Measurements from ENCODE around the gene TRAM1L1.

TRAM1L1 gene

DNA sequence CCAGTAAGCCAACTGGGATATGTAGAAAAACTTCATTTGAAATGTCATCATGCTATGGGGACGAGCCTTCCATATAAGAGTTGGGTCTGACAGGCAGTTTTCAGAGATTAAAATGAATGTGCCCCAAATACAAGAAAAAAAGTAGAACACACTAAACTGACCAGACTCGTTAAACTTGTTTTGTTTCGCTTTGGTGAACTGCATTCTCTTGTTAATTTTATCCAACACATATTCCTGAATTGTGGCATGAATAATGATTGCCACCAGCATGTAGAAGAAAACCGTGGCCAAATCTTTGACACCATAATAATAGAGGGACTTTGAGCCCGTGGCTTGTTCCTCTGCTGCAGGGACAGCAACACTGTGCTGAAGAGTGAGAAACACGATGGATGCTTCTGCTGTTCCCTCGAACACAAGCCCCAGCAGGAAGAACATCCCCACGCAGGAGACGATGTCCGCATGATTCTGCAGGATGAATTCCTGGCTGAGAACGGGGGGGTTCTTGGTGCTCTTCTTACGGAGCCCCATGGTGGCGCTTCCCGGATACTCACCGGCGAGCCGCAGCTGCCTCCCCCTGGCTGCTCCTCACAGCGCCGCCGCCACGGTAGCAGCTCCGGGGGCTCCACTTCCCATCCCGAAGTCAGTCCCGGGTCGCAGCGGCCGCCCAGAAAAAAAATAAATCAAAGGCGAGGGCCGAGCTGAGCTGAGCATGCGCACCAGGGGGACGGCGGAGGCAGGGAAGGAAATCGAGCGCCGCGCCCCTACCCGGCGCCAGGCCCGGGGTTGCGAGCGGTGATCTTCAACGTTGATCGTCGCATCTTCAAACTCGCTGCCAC is at the start of gene TRAM1L1:
Gene TRAM1L1, minus strand, starts transcription at position 711 of the 836 bp plus-strand sequence. Its CDS starts 183 bp downstream, at position 528.
- peaks cover 1 to 4% of the 10 kb centered on the region in 2 donors for H3K9me3 Mint-ChIP-seq
- H3K27ac Mint-ChIP-seq, result no peak within 1 kb of the TSS
- no peaks in the 10 kb centered on the region for H3K36me3 Mint-ChIP-seq
- H3K4me1 Mint-ChIP-seq, result no peaks in the 10 kb centered on the region
- H3K4me3 Mint-ChIP-seq, result peak within 1 kb of the TSS; percentile 39 to 50
- no peak for DNase-seq
- peaks cover 0 to 8% of the 10 kb centered on the region in 2 donors for H3K27me3 Mint-ChIP-seq
- ATAC-seq (replicated peaks), result no peak

DNA sequence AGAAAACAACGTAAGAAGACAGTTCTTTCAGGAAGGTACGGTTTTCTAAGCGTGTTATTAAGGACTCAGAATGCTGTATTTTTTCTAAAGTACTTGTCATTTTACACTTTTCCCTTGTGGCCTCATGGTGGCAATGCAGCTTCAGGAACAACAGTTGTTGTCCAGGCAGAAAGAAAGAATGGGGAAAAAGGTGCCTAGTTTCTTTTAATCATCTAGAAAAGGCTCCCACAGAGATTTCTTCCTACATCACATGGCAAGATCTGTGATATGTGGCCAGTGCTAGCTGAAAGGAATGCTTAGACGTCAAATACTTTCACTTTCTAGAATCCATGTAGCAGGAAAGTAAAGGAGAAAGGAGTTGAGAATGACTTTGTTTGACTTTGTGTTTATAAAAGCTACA is 49.0 kb upstream of the TRAM1L1 start:
- ATAC-seq (replicated peaks) (no peak), DNase-seq (no peak)
- no peaks in the 10 kb centered on the region for H3K36me3 Mint-ChIP-seq
- no peaks in the 10 kb centered on the region for H3K4me1 Mint-ChIP-seq
- H3K27ac Mint-ChIP-seq, result no peak overlapping the region
- no peaks in the 10 kb centered on the region for H3K27me3 Mint-ChIP-seq
- H3K4me3 Mint-ChIP-seq, result no peak overlapping the region
- peaks cover 7 to 14% of the 10 kb centered on the region in 2 donors for H3K9me3 Mint-ChIP-seq

DNA sequence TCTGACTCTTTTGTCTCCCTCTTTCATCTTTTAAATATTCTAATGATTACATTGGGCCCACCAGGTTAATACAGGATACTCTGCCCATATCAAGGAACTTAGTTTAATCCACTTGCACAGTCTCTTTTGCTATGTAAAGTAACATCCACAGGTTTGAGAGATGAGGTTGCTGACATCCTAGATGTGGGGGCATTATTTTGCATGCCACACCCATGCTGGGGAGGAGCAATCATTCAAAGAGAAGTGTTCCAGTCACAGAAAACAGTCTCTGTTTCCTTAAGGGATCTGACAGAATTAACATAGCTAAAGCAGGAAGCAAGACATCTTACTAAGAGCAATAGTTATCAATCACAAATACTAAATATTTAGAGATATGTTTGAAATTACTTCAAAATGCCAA is 11.5 kb upstream of the TRAM1L1 start:
- H3K27me3 Mint-ChIP-seq, result no peaks in the 10 kb centered on the region
- ATAC-seq (replicated peaks) (no peak), DNase-seq (no peak)

GRCh38 chr4:117096462-117096861 is 11.1 kb upstream of the TRAM1L1 start:
- H3K9me3 Mint-ChIP-seq, result no peaks in the 10 kb centered on the region
- H3K4me1 Mint-ChIP-seq, result no peaks in the 10 kb centered on the region
- no peak overlapping the region for H3K4me3 Mint-ChIP-seq
- H3K27ac Mint-ChIP-seq, result no peak overlapping the region
- ATAC-seq (replicated peaks), result no peak
- no peaks in the 10 kb centered on the region for H3K36me3 Mint-ChIP-seq
- no peaks in the 10 kb centered on the region for H3K27me3 Mint-ChIP-seq
- no peak for DNase-seq

More for the DNA sequence above, 11.5 kb upstream of the TRAM1L1 start:
- Mint-ChIP-seq H3K9me3 (no peaks in the 10 kb centered on the region), H3K4me3 (no peak overlapping the region), H3K4me1 (no peaks in the 10 kb centered on the region), H3K36me3 (no peaks in the 10 kb centered on the region), H3K27ac (no peak overlapping the region)

GRCh38 chr4:117093571-117093970 is 8.2 kb upstream of the TRAM1L1 start:
- no peaks in the 10 kb centered on the region for H3K9me3 Mint-ChIP-seq
- no peak overlapping the region for H3K27ac Mint-ChIP-seq
- H3K27me3 Mint-ChIP-seq, result no peaks in the 10 kb centered on the region
- H3K36me3 Mint-ChIP-seq, result no peaks in the 10 kb centered on the region
- no peak for DNase-seq
- H3K4me3 Mint-ChIP-seq, result no peak overlapping the region
- no peak for ATAC-seq (replicated peaks)
- no peaks in the 10 kb centered on the region for H3K4me1 Mint-ChIP-seq

DNA sequence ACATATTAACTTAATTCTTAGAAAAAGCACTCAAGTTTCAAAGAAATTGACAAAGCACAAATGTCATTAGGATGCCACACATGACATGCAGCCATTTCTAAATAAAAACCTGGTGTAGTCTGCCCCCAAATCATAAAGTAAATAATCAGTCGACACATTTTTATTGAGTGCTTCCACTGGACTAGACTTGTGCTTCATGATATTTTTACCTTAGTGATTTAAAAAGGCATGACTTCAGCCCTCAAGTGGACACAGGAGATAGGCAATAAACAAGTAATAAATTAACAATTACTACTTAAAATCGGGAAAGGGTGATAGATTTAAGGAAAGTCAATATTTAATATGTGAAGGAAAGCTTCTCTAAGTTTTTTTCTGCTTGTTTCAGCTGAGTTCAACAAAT is 7.6 kb downstream of the TRAM1L1 start:
- Mint-ChIP-seq H3K4me3 (no peak overlapping the region), H3K27me3 (no peaks in the 10 kb centered on the region), H3K9me3 (peaks cover 0 to 1% of the 10 kb centered on the region in 2 donors), H3K4me1 (no peaks in the 10 kb centered on the region), H3K27ac (no peak overlapping the region), H3K36me3 (no peaks in the 10 kb centered on the region)
- DNase-seq (no peak), ATAC-seq (replicated peaks) (no peak)

DNA sequence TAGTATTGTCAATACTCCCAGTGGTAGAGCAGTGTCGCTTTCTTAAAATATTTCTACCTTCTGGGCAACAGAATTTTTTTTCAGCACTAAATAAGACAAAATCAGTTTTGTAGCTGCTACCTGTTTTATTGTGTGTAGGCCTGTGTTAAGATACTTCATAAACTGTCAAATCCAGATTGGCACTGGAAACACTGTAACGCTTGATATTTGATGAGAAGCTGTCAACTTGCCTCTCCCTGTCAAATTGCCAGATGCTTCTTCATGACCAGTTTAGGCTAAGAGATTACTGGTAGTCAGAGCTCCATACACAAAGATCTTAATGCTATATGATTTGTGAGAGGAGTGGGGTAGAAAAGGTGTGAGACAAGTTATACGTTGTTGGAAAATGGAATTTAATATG is 17.3 kb downstream of the TRAM1L1 start:
- no peak overlapping the region for H3K4me3 Mint-ChIP-seq
- ATAC-seq (replicated peaks) (no peak), DNase-seq (no peak)
- H3K4me1 Mint-ChIP-seq, result no peaks in the 10 kb centered on the region
- no peaks in the 10 kb centered on the region for H3K27me3 Mint-ChIP-seq
- no peak overlapping the region for H3K27ac Mint-ChIP-seq
- peaks cover 0 to 2% of the 10 kb centered on the region in 2 donors for H3K9me3 Mint-ChIP-seq
- no peaks in the 10 kb centered on the region for H3K36me3 Mint-ChIP-seq

DNA sequence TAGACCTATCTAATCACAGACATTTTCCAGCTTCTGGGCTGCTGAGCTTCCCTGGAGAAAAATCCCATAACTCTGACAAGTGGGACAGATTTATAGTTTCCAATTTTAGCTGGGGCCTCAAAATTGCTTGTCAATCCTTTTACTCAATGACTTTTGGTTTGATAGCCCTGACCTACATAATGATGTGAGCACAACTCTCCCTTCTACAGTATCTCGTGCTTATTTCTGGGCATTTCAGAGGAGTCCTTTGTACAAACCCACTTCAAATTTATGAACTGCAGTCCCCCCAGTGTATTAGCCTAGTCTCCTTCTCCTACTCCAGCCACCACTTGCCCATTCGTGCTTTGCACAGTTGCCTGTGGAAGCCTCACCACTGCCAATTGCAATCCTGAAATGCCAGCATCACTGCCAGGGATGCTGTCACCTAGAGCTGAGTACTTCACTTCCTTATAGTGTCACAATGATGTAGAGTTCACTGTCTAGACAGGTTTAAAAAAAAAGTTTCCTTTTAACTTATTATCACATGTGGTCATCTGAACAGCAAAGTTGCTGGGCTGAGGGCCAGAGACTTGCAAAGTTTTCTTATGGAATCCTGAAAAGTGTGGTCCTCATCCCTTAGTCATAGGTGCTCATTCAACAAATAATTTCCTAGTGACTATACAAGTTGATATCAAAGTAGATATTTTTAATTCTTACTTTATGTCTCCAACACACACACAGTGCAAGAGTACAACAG is 21.2 kb downstream of the TRAM1L1 start:
- Mint-ChIP-seq H3K36me3 (no peaks in the 10 kb centered on the region), H3K9me3 (peaks cover 0 to 3% of the 10 kb centered on the region in 2 donors), H3K27me3 (no peaks in the 10 kb centered on the region), H3K27ac (no peak overlapping the region), H3K4me1 (no peaks in the 10 kb centered on the region), H3K4me3 (no peak overlapping the region)
- DNase-seq (no peak), ATAC-seq (replicated peaks) (no peak)

DNA sequence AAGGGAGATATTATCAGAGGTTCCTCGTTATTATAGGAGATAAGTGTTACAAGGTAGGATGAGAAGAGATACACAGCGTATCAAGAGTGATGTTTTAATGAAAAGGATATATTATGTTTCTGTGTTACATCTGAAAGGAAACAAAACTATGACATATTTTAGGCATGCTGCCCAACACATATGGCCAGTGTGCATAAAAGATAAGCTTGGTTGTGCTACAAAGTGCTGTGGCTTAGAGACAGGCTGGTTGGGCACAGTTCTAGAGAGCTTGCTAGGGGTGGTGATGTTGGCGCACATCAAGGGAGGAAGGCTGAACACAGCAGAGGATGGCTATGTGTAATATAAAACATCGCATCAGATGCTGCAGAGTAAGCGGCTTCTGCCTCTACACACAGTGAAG is 42.4 kb downstream of the TRAM1L1 start:
- Mint-ChIP-seq H3K27ac (no peak overlapping the region), H3K36me3 (peaks cover 2 to 3% of the 10 kb centered on the region in 2 donors), H3K27me3 (no peaks in the 10 kb centered on the region), H3K4me1 (no peaks in the 10 kb centered on the region), H3K9me3 (peaks cover 3 to 4% of the 10 kb centered on the region in 2 donors), H3K4me3 (no peak overlapping the region)
- no peak for DNase-seq
- no peak for ATAC-seq (replicated peaks)

All from stimulated activated naive B cell treated with anti-CD40 and anti-IgM and Interleukin-4, amounts not matched to agents 10 μg/mL and 1 μg/mL and 100 μg/mL, for 72 hours (primary cell).